ENCODE results near the gene SFT2D1. TPM values are rescaled to one million over a fixed set of nuclear protein-coding genes. Genes with fewer than 3 reads are reported as not detected.
"Not testable (repeated sequence)": the region's sequence is repeated elsewhere in the genome, so short reads cannot be mapped to it uniquely, and the experiment has no call there.

SFT2D1 gene
- total RNA-seq, result 10 to 100 TPM; 39.8 to 54.2 TPM

GRCh38 chr6:166342349-166343149 lies at the start of gene SFT2D1:
Gene SFT2D1 (minus strand): TSS chr6:166342545. CDS start chr6:166342481, 64 bp downstream.
- Mint-ChIP-seq H3K4me1 (peaks cover 14% of the 10 kb centered on the region), H3K36me3 (ENCODE audit: low read depth) (peaks cover 6% of the 10 kb centered on the region), H3K9me3 (ENCODE audit: low read depth) (no peaks in the 10 kb centered on the region), H3K4me3 (peak within 1 kb of the TSS; percentile 81), H3K27ac (peak within 1 kb of the TSS; percentile 80), H3K27me3 (no peaks in the 10 kb centered on the region)
- DNase-seq, result peak; percentile 80
- POLR2A ChIA-PET, result interaction anchor here (0.7 to 1.0 kb wide), 2 partner anchors 9 to 146 kb away, joined by 4 to 11 read pairs; no protein-coding TSS in a partner anchor
- ATAC-seq, result peak; percentile 75
- intact Hi-C loops (cut with DNase I, micrococcal nuclease), result loop anchor here (1.0 to 5.0 kb wide), 4 partner anchors 30 to 610 kb away; partner anchors contain the start of gene RPS6KA2 (in 1 of the 2)
- CTCF ChIA-PET, result interaction anchor here (1.3 kb wide), 1 partner anchor 39 kb away, joined by 6 read pairs; no protein-coding TSS in a partner anchor

GRCh38 chr6:166389119-166389518 lies 46.8 kb upstream of the SFT2D1 start:
- Mint-ChIP-seq H3K27me3 (no peaks in the 10 kb centered on the region), H3K4me3 (no peak overlapping the region), H3K9me3 (ENCODE audit: low read depth) (no peaks in the 10 kb centered on the region), H3K4me1 (peaks cover 2% of the 10 kb centered on the region), H3K36me3 (ENCODE audit: low read depth) (no peaks in the 10 kb centered on the region), H3K27ac (no peak overlapping the region)
- no peak for ATAC-seq
- intact Hi-C loops (cut with DNase I, micrococcal nuclease), result loop anchor here in 1 of 2 experiments (10.0 kb wide), 1 partner anchor 1436 kb away; the partner anchor contains the start of gene AFDN
- ChIA-PET CTCF (no interaction called here), POLR2A (no interaction called here)
- no peak for DNase-seq

GRCh38 chr6:166388290-166389004 lies 46.1 kb upstream of the SFT2D1 start:
- Mint-ChIP-seq H3K4me1 (peaks cover 2% of the 10 kb centered on the region), H3K27ac (no peak overlapping the region), H3K4me3 (no peak overlapping the region), H3K27me3 (no peaks in the 10 kb centered on the region), H3K9me3 (ENCODE audit: low read depth) (no peaks in the 10 kb centered on the region), H3K36me3 (ENCODE audit: low read depth) (no peaks in the 10 kb centered on the region)
- ATAC-seq, result no peak
- intact Hi-C loops (cut with DNase I, micrococcal nuclease), result loop anchor here in 1 of 2 experiments (10.0 kb wide), 1 partner anchor 1436 kb away; the partner anchor contains the start of gene AFDN
- no peak for DNase-seq
- POLR2A ChIA-PET, result no interaction called here
- CTCF ChIA-PET, result interaction anchor here (1.7 to 2.5 kb wide), 2 partner anchors 11 to 12 kb away, joined by 4 to 7 read pairs; no protein-coding TSS in a partner anchor

GRCh38 chr6:166387642-166388289 lies 45.4 kb upstream of the SFT2D1 start:
- H3K27ac Mint-ChIP-seq, result no peak overlapping the region
- H3K9me3 Mint-ChIP-seq (ENCODE audit: low read depth), result no peaks in the 10 kb centered on the region
- ChIA-PET POLR2A (no interaction called here), CTCF (interaction anchor here (1.7 to 2.5 kb wide), 2 partner anchors 10 to 13 kb away, joined by 4 to 7 read pairs; no protein-coding TSS in a partner anchor)
- DNase-seq (no peak), ATAC-seq (no peak)
- intact Hi-C loops (cut with DNase I, micrococcal nuclease), result loop anchor here in 1 of 2 experiments (10.0 kb wide), 1 partner anchor 1437 kb away; the partner anchor contains the start of gene AFDN
- peaks cover 2% of the 10 kb centered on the region for H3K4me1 Mint-ChIP-seq
- no peaks in the 10 kb centered on the region for H3K36me3 Mint-ChIP-seq (ENCODE audit: low read depth)
- no peaks in the 10 kb centered on the region for H3K27me3 Mint-ChIP-seq
- H3K4me3 Mint-ChIP-seq, result no peak overlapping the region

GRCh38 chr6:166387098-166387497 lies 44.8 kb upstream of the SFT2D1 start:
- H3K27ac Mint-ChIP-seq; ATAC-seq; POLR2A ChIA-PET; DNase-seq; H3K9me3 Mint-ChIP-seq (ENCODE audit: low read depth); H3K27me3 Mint-ChIP-seq; H3K4me1 Mint-ChIP-seq; H3K36me3 Mint-ChIP-seq (ENCODE audit: low read depth); H3K4me3 Mint-ChIP-seq: not testable (repeated sequence)
- intact Hi-C loops (cut with DNase I, micrococcal nuclease), result loop anchor here in 1 of 2 experiments (10.0 kb wide), 1 partner anchor 1438 kb away; the partner anchor contains the start of gene AFDN
- CTCF ChIA-PET, result interaction anchor here (0.8 to 2.5 kb wide), 4 partner anchors 9 to 74 kb away, joined by 4 to 7 read pairs (median 6); no protein-coding TSS in a partner anchor

- Mint-ChIP-seq H3K4me1 (peaks cover 4% of the 10 kb centered on the region), H3K36me3 (ENCODE audit: low read depth) (no peaks in the 10 kb centered on the region), H3K27ac (no peak overlapping the region), H3K4me3 (no peak overlapping the region), H3K9me3 (ENCODE audit: low read depth) (no peaks in the 10 kb centered on the region), H3K27me3 (no peaks in the 10 kb centered on the region)
- intact Hi-C loops (cut with DNase I, micrococcal nuclease), result loop anchor here in 1 of 2 experiments (10.0 kb wide), 1 partner anchor 1439 kb away; the partner anchor contains the start of gene AFDN
- DNase-seq, result no peak
- POLR2A ChIA-PET, result no interaction called here
- ATAC-seq, result no peak
- CTCF ChIA-PET, result interaction anchor here (1.6 kb wide), 1 partner anchor 13 kb away, joined by 5 read pairs; no protein-coding TSS in a partner anchor
Measured at GRCh38 chr6:166386111-166386510, 43.8 kb upstream of the SFT2D1 start.

GRCh38 chr6:166383802-166384363 lies 41.5 kb upstream of the SFT2D1 start:
- not testable (repeated sequence) for ATAC-seq

GRCh38 chr6:166382933-166383801 lies 40.8 kb upstream of the SFT2D1 start, which contains the start of gene MPC1:
Gene MPC1 (minus strand): TSS chr6:166382940. CDS start chr6:166382876, 64 bp downstream.
- CTCF ChIA-PET, result interaction anchor here (1.1 kb wide), 1 partner anchor 70 kb away, joined by 4 read pairs; no protein-coding TSS in a partner anchor
- no peaks in the 10 kb centered on the region for H3K36me3 Mint-ChIP-seq (ENCODE audit: low read depth)
- intact Hi-C loops (cut with DNase I, micrococcal nuclease), result loop anchor here (1.0 to 10.0 kb wide), 10 partner anchors 34 to 1442 kb away; partner anchors contain the start of genes RPS6KA2 (in 2 of the 2), SFT2D1 (in 2 of the 2), AFDN (in 1 of the 2) and CEP43 (in 1 of the 2)
- peak; percentile 97 for DNase-seq
- H3K27ac Mint-ChIP-seq, result peak within 1 kb of the TSS; percentile 75
- peak within 1 kb of the TSS; percentile 86 for H3K4me3 Mint-ChIP-seq
- H3K27me3 Mint-ChIP-seq, result no peaks in the 10 kb centered on the region
- POLR2A ChIA-PET, result no interaction called here
- ATAC-seq, result peak; percentile 95
- H3K9me3 Mint-ChIP-seq (ENCODE audit: low read depth), result no peaks in the 10 kb centered on the region
- peaks cover 4% of the 10 kb centered on the region for H3K4me1 Mint-ChIP-seq

More at GRCh38 chr6:166383802-166384363, 41.5 kb upstream of the SFT2D1 start:
- H3K36me3 Mint-ChIP-seq (ENCODE audit: low read depth); POLR2A ChIA-PET; H3K4me1 Mint-ChIP-seq; H3K9me3 Mint-ChIP-seq (ENCODE audit: low read depth); H3K27me3 Mint-ChIP-seq: not testable (repeated sequence)
- CTCF ChIA-PET, result interaction anchor here (1.1 kb wide), 1 partner anchor 71 kb away, joined by 4 read pairs; no protein-coding TSS in a partner anchor
- H3K4me3 Mint-ChIP-seq, result peak overlapping the region; percentile 80
- peak; percentile 55 for DNase-seq
- peak overlapping the region; percentile 65 for H3K27ac Mint-ChIP-seq
- intact Hi-C loops (cut with DNase I, micrococcal nuclease), result loop anchor here (1.0 to 10.0 kb wide), 9 partner anchors 33 to 1441 kb away; partner anchors contain the start of genes RPS6KA2 (in 2 of the 2), SFT2D1 (in 2 of the 2), AFDN (in 1 of the 2) and CEP43 (in 1 of the 2)

GRCh38 chr6:166382500-166382932 lies 40.2 kb upstream of the SFT2D1 start:
- peaks cover 4% of the 10 kb centered on the region for H3K4me1 Mint-ChIP-seq
- ChIA-PET CTCF (no interaction called here), POLR2A (no interaction called here)
- no peaks in the 10 kb centered on the region for H3K9me3 Mint-ChIP-seq (ENCODE audit: low read depth)
- ATAC-seq, result peak; percentile 4
- H3K27ac Mint-ChIP-seq, result no peak overlapping the region
- H3K27me3 Mint-ChIP-seq, result no peaks in the 10 kb centered on the region
- no peaks in the 10 kb centered on the region for H3K36me3 Mint-ChIP-seq (ENCODE audit: low read depth)
- DNase-seq, result no peak
- H3K4me3 Mint-ChIP-seq, result peak overlapping the region; percentile 86
- intact Hi-C loops (cut with DNase I, micrococcal nuclease), result loop anchor here (1.0 to 10.0 kb wide), 4 partner anchors 69 to 1442 kb away; partner anchors contain the start of genes AFDN (in 1 of the 2) and CEP43 (in 1 of the 2)
